Rectal smooth muscle tissue (tissue), 1 donor: ENCODE measurements around the gene RFPL3.

Source experiments
- H3K27ac ChIP-seq: one replicate; pipeline ENCODE4 v1.7.0; 2013; ENCODE audit warnings: low read depth, low read length, inconsistent platforms
- H3K27me3 ChIP-seq: one replicate; pipeline ENCODE4 v1.7.0; 2013; ENCODE audit warnings: low read length; ENCODE audit not compliant: control insufficient read depth, insufficient read depth
- H3K36me3 ChIP-seq: one replicate; pipeline ENCODE4 v1.7.0; 2013; ENCODE audit warnings: low read length; ENCODE audit not compliant: control insufficient read depth, insufficient read depth
- H3K4me1 ChIP-seq: one replicate; pipeline ENCODE4 v1.7.0; 2013; ENCODE audit warnings: low read length; ENCODE audit not compliant: control insufficient read depth, insufficient read depth
- H3K4me3 ChIP-seq: one replicate; pipeline ENCODE4 v1.7.0; 2013; ENCODE audit warnings: low read length
- H3K9ac ChIP-seq: one replicate; pipeline ENCODE4 v1.7.0; 2013; ENCODE audit warnings: low read length

The RFPL3 gene

GRCh38 chr22:32323513-32324164, 34.0 kb upstream of the RFPL3 start:
- no peak overlapping the region for H3K9ac ChIP-seq
- H3K4me1 ChIP-seq = no peaks in the 10 kb centered on the region
- H3K36me3 ChIP-seq = no peaks in the 10 kb centered on the region
- no peak overlapping the region for H3K4me3 ChIP-seq
- H3K27me3 ChIP-seq = no peaks in the 10 kb centered on the region
- no peak overlapping the region for H3K27ac ChIP-seq

DNA sequence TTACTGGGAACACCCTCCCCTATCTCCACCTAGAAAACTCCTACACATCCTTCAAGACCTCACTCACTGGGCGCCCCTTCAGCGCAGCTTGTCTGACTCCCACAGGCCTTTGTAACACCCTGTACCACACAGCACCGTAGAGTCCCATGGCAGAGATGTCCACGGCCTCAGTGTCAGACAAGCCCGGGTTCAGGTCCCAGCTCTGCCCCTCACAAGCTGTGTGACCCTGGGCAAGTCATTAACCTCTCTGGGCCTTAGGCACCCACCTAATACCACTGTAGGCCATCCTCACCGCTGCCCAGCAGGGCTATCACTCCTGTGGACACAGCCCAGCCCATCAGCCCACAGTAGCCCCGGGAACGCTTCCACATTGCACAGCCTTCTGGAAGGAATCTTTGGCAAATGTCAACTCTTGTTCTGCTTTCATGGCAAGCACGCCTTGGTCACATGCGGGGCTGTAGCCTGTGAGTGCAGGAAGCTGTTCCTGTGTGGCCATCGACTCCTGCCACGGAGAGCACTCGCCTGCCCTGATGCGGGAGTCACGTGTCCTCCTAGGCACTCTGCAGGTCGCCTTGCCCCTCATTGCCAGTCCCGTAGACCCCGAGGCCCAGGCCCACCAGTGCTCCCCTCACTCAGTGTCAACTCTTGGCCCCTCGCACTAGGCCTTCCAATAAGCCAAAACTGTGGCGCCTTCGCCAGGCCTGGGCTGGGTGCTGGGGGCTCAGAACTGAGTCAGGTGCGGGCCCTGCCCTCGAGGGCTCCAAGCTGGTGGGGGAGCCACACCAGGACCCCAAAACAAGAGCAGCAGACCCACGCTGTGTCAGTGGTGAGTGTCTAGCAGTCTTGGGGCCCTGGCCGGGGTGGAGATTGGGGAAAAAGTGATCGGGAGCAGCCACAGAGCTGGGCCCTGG, 32.9 kb upstream of the RFPL3 start:
- no peaks in the 10 kb centered on the region for H3K36me3 ChIP-seq
- no peaks in the 10 kb centered on the region for H3K27me3 ChIP-seq
- H3K4me1 ChIP-seq = no peaks in the 10 kb centered on the region
- no peak overlapping the region for H3K4me3 ChIP-seq
- H3K27ac ChIP-seq = no peak overlapping the region
- H3K9ac ChIP-seq = no peak overlapping the region

DNA sequence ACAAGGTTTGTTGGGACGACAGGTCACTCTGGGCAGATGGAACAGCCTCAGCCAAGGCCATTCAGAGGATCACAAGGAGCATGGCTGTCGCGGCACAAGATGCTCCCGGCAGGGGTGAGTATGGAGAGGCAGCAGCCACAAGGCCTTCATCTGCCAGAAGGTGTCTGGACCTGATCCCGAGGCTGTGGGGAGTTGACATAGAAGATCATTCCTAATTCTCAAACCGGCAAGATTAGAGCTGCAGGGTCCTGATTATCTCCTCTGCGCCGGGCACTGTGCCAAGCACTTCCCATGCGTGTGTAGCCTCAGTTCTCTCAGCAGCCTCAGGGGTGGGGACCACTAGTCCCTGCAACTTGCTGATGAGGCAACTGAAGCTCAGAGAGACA, 32.3 kb upstream of the RFPL3 start:
- H3K27me3 ChIP-seq = no peaks in the 10 kb centered on the region

GRCh38 chr22:32325811-32326237, 31.8 kb upstream of the RFPL3 start:
- Histone ChIP-seq H3K36me3 (no peaks in the 10 kb centered on the region), H3K27me3 (no peaks in the 10 kb centered on the region), H3K4me3 (no peak overlapping the region), H3K9ac (no peak overlapping the region), H3K4me1 (no peaks in the 10 kb centered on the region), H3K27ac (no peak overlapping the region)

More for the DNA sequence above, 32.3 kb upstream of the RFPL3 start:
- Histone ChIP-seq H3K4me1 (no peaks in the 10 kb centered on the region), H3K27ac (no peak overlapping the region), H3K4me3 (no peak overlapping the region), H3K9ac (no peak overlapping the region), H3K36me3 (no peaks in the 10 kb centered on the region)

GRCh38 chr22:32326647-32327046, 31.0 kb upstream of the RFPL3 start:
- Histone ChIP-seq H3K27ac (no peak overlapping the region), H3K36me3 (no peaks in the 10 kb centered on the region), H3K4me3 (no peak overlapping the region), H3K27me3 (no peaks in the 10 kb centered on the region), H3K4me1 (no peaks in the 10 kb centered on the region), H3K9ac (no peak overlapping the region)

DNA sequence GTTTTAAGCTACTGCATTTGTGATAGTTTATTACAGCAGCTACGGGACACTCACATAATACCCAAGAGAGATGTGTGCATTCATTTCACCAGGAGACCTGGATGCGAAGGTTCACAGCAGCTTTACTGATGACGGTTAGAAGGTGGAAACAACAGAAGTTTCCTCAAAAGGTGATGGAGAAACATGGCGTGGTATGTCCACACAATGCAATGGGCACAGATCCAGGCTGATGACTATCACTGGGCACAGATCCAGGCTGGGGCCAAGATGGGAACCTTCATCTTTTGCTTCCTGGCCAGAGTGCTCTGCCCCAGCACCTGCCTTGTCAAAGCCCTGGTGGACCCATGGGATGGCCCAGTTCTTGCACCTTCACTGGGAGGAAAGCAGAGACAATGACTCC, 30.6 kb upstream of the RFPL3 start:
- Histone ChIP-seq H3K4me3 (no peak overlapping the region), H3K4me1 (no peaks in the 10 kb centered on the region), H3K36me3 (no peaks in the 10 kb centered on the region), H3K27ac (no peak overlapping the region), H3K27me3 (no peaks in the 10 kb centered on the region), H3K9ac (no peak overlapping the region)

GRCh38 chr22:32327596-32328171, 30.0 kb upstream of the RFPL3 start:
- Histone ChIP-seq H3K27ac (no peak overlapping the region), H3K36me3 (no peaks in the 10 kb centered on the region), H3K4me1 (no peaks in the 10 kb centered on the region), H3K9ac (no peak overlapping the region), H3K4me3 (no peak overlapping the region), H3K27me3 (no peaks in the 10 kb centered on the region)

- H3K9ac ChIP-seq = no peak overlapping the region
- H3K4me3 ChIP-seq = no peak overlapping the region
- H3K27ac ChIP-seq = no peak overlapping the region
- H3K4me1 ChIP-seq = no peaks in the 10 kb centered on the region
- peaks cover 3% of the 10 kb centered on the region for H3K27me3 ChIP-seq
- no peaks in the 10 kb centered on the region for H3K36me3 ChIP-seq
Observed at GRCh38 chr22:32328306-32329201, 29.1 kb upstream of the RFPL3 start.

- Histone ChIP-seq H3K27me3 (peaks cover 3% of the 10 kb centered on the region), H3K4me1 (no peaks in the 10 kb centered on the region), H3K9ac (no peak overlapping the region), H3K4me3 (no peak overlapping the region), H3K27ac (no peak overlapping the region), H3K36me3 (no peaks in the 10 kb centered on the region)
Observed at GRCh38 chr22:32329202-32329645, 28.4 kb upstream of the RFPL3 start.

- Histone ChIP-seq H3K27ac (no peak overlapping the region), H3K36me3 (no peaks in the 10 kb centered on the region), H3K4me1 (no peaks in the 10 kb centered on the region), H3K9ac (no peak overlapping the region), H3K27me3 (peaks cover 3% of the 10 kb centered on the region), H3K4me3 (no peak overlapping the region)
Observed at GRCh38 chr22:32331236-32331917, 26.3 kb upstream of the RFPL3 start.

- no peaks in the 10 kb centered on the region for H3K4me1 ChIP-seq
- H3K36me3 ChIP-seq = no peaks in the 10 kb centered on the region
- H3K27me3 ChIP-seq = peaks cover 3% of the 10 kb centered on the region
- H3K9ac ChIP-seq = no peak overlapping the region
- no peak overlapping the region for H3K4me3 ChIP-seq
- no peak overlapping the region for H3K27ac ChIP-seq
Observed at GRCh38 chr22:32331918-32332725, 25.5 kb upstream of the RFPL3 start.
